Neural cell (in vitro differentiated cells): ENCODE results near the gene SNRK.

ENCODE experiments used
- MXI1 ChIP-seq: fragments of 450-650 bp; conservative IDR thresholded peaks from 2 replicates; pipeline ENCODE4 v1.6.1; 2014; ENCODE audit warnings: antibody characterized with exemption, mild to moderate bottlenecking; ENCODE audit not compliant: poor library complexity, severe bottlenecking
- POLR2AphosphoS5 ChIP-seq: IDR thresholded peaks from 2 replicates; pipeline ENCODE4 v1.6.1; 2012
- RAD21 ChIP-seq: fragments of 450-650 bp; conservative IDR thresholded peaks from 2 replicates; pipeline ENCODE4 v1.6.1; 2014; ENCODE audit warnings: antibody characterized with exemption, mild to moderate bottlenecking, moderate library complexity

GRCh38 chr3:43246976-43247375 lies 39.4 kb upstream of the SNRK start:
- TF ChIP-seq MXI1 (no peak), POLR2AphosphoS5 (no peak), RAD21 (no peak)
